Thyroid gland (tissue), 4 donors: ENCODE measurements around the gene HOTAIR. TPM values are rescaled to one million over a fixed set of nuclear protein-coding genes. Genes with fewer than 3 reads are reported as not detected.

ENCODE experiments used
- DNase-seq, 2 donors: peaks; one replicate each; pipeline ENCODE4 v3.0.0-alpha.2; 2019
- H3K27ac ChIP-seq, 3 donors: fragments of 200-600 bp; sonication (generic); 1 replicate in 2 of 3; 2 replicates in 1 of 3; pipeline ENCODE4 v1.5.1; 2016 to 2019; ENCODE audit warnings: mild to moderate bottlenecking in 1 of 3, moderate library complexity in 1 of 3
- H3K27me3 ChIP-seq: fragments of 200-600 bp; sonication (generic); one replicate; pipeline ENCODE4 v1.5.1; 2019
- H3K36me3 ChIP-seq, 2 donors: fragments of 200-600 bp; sonication (generic); one replicate each; pipeline ENCODE4 v1.5.1; 2016 to 2019
- H3K4me1 ChIP-seq, 2 donors: fragments of 200-600 bp; sonication (generic); one replicate each; pipeline ENCODE4 v1.5.1; 2017 to 2019
- H3K4me3 ChIP-seq, 3 donors: fragments of 200-600 bp; sonication (generic); replicated peaks in 1 of 3; 1 replicate in 2 of 3; 2 replicates in 1 of 3; pipeline ENCODE4 v1.5.1; 2016; ENCODE audit warnings: mild to moderate bottlenecking in 1 of 3
- H3K9me3 ChIP-seq: fragments of 200-600 bp; sonication (generic); one replicate; pipeline ENCODE4 v1.5.1; 2017
- CTCF ChIP-seq, 6 experiments: fragments of 200-600 bp in 3 of 6; fragments of 450-650 bp in 3 of 6; sonication (generic) in 3 of 6; IDR thresholded peaks; one replicate each; pipeline ENCODE4 v1.5.1; 2016 to 2019; ENCODE audit warnings: antibody characterized with exemption in 6 of 6, mild to moderate bottlenecking in 2 of 6, inconsistent platforms in 1 of 6, moderate library complexity in 1 of 6
- POLR2A ChIP-seq, 2 donors: fragments of 450-650 bp; IDR thresholded peaks; one replicate each; pipeline ENCODE4 v1.6.1; 2017; ENCODE audit warnings: antibody characterized with exemption in 2 of 2, mild to moderate bottlenecking in 2 of 2, moderate library complexity in 1 of 2
- WGBS, 2 donors: methylation state at CpG; one replicate each; pipeline ENCODE4 v1.1.5; 2017; 5-methylcytosine and 5-hydroxymethylcytosine counted together
- intact Hi-C: fragments of 100-400 bp; cut with DNase I; formaldehyde crosslinking; loops from one replicate; pipeline ENCODE4 v1.15.1; 2023
- total RNA-seq, 4 donors: library from RNA; depleted of rRNA; stranded (reverse); fragments of >200 nt; gene quantifications; one replicate each; pipeline ENCODE4 v1.2.3, GENCODE V29; 2016

Gene HOTAIR
- total RNA-seq, 4 donors from 2014 or later, result not detected

- TF ChIP-seq CTCF (IDR thresholded peaks at IDR 0.05) (no peak), POLR2A (IDR thresholded peaks at IDR 0.05) (no peak)
- Histone ChIP-seq H3K4me3 (no peak overlapping the region), H3K4me1 (peaks cover 0 to 20% of the 10 kb centered on the region in 2 donors), H3K36me3 (no peaks in the 10 kb centered on the region), H3K9me3 (no peaks in the 10 kb centered on the region), H3K27ac (no peak overlapping the region), H3K27me3 (peaks cover 47% of the 10 kb centered on the region)
- DNase-seq, result no peak
- intact Hi-C loops, result no loop called here
- 15 to 17% methylated on average over 23 of the region's 23 CpGs for WGBS, 2 donors
Measured at GRCh38 chr12:53937596-53938325, 37.0 kb downstream of the HOTAIR start.

GRCh38 chr12:53937099-53937498, 37.7 kb downstream of the HOTAIR start:
- 7 to 9% methylated on average over 12 of the region's 12 CpGs for WGBS, 2 donors
- H3K27me3 ChIP-seq, result peaks cover 46% of the 10 kb centered on the region
- TF ChIP-seq POLR2A (IDR thresholded peaks at IDR 0.05), result no peak
- no peak for TF ChIP-seq CTCF (IDR thresholded peaks at IDR 0.05)
- no peaks in the 10 kb centered on the region for H3K36me3 ChIP-seq
- DNase-seq, result no peak
- no peak overlapping the region for H3K4me3 ChIP-seq
- no peaks in the 10 kb centered on the region for H3K9me3 ChIP-seq
- H3K27ac ChIP-seq, result no peak overlapping the region
- intact Hi-C loops, result no loop called here
- H3K4me1 ChIP-seq, result peaks cover 0 to 20% of the 10 kb centered on the region in 2 donors

- intact Hi-C loops, result no loop called here
- Histone ChIP-seq H3K4me3 (no peak overlapping the region), H3K27ac (no peak overlapping the region), H3K27me3 (peaks cover 39% of the 10 kb centered on the region), H3K36me3 (no peaks in the 10 kb centered on the region), H3K9me3 (no peaks in the 10 kb centered on the region), H3K4me1 (peaks cover 0 to 20% of the 10 kb centered on the region in 2 donors)
- 6 to 10% methylated on average over 49 of the region's 49 CpGs for WGBS, 2 donors
- TF ChIP-seq CTCF (IDR thresholded peaks at IDR 0.05) (no peak), POLR2A (IDR thresholded peaks at IDR 0.05) (no peak)
- DNase-seq, result no peak
Measured at GRCh38 chr12:53935383-53936341, 39.1 kb downstream of the HOTAIR start.

GRCh38 chr12:53932915-53933314, 41.8 kb downstream of the HOTAIR start:
- DNase-seq, result no peak
- H3K4me1 ChIP-seq, result peaks cover 0 to 3% of the 10 kb centered on the region in 2 donors
- intact Hi-C loops, result no loop called here
- peaks cover 39% of the 10 kb centered on the region for H3K27me3 ChIP-seq
- no peaks in the 10 kb centered on the region for H3K9me3 ChIP-seq
- TF ChIP-seq POLR2A (IDR thresholded peaks at IDR 0.05) (no peak), CTCF (IDR thresholded peaks at IDR 0.05) (no peak)
- H3K36me3 ChIP-seq, result no peaks in the 10 kb centered on the region
- 45 to 50% methylated on average over 4 of the region's 4 CpGs for WGBS, 2 donors
- no peak overlapping the region for H3K27ac ChIP-seq
- no peak overlapping the region for H3K4me3 ChIP-seq
